ENCODE measurements around the gene NLE1.

DNA sequence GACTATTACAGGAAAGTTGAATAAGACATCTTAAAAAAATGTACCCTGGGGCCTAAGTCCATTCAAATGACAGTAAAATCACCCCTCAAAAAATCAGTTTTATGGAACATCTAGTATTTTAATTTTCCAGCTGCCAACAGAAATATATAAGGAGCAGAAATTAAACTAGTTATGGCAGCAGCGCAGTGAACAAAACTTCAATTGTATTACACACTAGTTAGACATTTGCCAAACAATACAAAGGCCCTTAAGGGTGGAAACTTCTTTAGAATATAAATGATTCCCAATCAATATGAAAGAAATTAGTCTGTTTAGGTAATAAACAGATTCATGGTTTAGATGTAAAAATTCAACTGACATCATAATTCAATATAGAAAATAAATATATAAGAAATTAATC lies 60.5 kb downstream of the NLE1 start:
- TF ChIP-seq POLR2AphosphoS5 (IDR thresholded peaks at IDR 0.05; ENCODE audit: low read depth, low read length) (no peak), TAF1 (IDR thresholded peaks at IDR 0.05; ENCODE audit: borderline replicate concordance, insufficient read depth, low read length) (no peak)
- TF ChIP-seq, protein P1, sequence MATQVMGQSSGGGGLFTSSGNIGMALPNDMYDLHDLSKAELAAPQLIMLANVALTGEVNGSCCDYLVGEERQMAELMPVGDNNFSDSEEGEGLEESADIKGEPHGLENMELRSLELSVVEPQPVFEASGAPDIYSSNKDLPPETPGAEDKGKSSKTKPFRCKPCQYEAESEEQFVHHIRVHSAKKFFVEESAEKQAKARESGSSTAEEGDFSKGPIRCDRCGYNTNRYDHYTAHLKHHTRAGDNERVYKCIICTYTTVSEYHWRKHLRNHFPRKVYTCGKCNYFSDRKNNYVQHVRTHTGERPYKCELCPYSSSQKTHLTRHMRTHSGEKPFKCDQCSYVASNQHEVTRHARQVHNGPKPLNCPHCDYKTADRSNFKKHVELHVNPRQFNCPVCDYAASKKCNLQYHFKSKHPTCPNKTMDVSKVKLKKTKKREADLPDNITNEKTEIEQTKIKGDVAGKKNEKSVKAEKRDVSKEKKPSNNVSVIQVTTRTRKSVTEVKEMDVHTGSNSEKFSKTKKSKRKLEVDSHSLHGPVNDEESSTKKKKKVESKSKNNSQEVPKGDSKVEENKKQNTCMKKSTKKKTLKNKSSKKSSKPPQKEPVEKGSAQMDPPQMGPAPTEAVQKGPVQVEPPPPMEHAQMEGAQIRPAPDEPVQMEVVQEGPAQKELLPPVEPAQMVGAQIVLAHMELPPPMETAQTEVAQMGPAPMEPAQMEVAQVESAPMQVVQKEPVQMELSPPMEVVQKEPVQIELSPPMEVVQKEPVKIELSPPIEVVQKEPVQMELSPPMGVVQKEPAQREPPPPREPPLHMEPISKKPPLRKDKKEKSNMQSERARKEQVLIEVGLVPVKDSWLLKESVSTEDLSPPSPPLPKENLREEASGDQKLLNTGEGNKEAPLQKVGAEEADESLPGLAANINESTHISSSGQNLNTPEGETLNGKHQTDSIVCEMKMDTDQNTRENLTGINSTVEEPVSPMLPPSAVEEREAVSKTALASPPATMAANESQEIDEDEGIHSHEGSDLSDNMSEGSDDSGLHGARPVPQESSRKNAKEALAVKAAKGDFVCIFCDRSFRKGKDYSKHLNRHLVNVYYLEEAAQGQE (IDR thresholded peaks at IDR 0.05; ENCODE audit: insufficient read depth in 1 of 2, low read depth in 2 of 2, low read length in 2 of 2): no peak
